Measurements from ENCODE around the gene DYTN. TPM values are rescaled to one million over a fixed set of nuclear protein-coding genes. Genes with fewer than 3 reads are reported as not detected.

Gene DYTN
- total RNA-seq, 1 experiment from 2014 or later, result not detected

- Histone ChIP-seq H3K9me2 (ENCODE audit: insufficient read depth) (no peaks in the 10 kb centered on the region), H3K27ac (ENCODE audit: low read depth, low read length) (no peak overlapping the region), H3K9me3 (ENCODE audit: control insufficient read depth in 1 of 2, insufficient read depth in 1 of 2, low read depth in 1 of 2, low read length in 2 of 2) (no peaks in the 10 kb centered on the region), H3K36me3 (ENCODE audit: control insufficient read depth in 1 of 2, insufficient read depth in 2 of 2, low read length in 2 of 2) (no peaks in the 10 kb centered on the region), H3K79me2 (ENCODE audit: insufficient read depth, low read length) (no peaks in the 10 kb centered on the region), H3K27me3 (ENCODE audit: insufficient read depth, low read length) (no peaks in the 10 kb centered on the region), H3K9ac (ENCODE audit: low read length) (no peak overlapping the region), H3K4me2 (ENCODE audit: low read length) (no peak overlapping the region), H3K4me3 (replicated peaks in 1 of 2; ENCODE audit: low read depth in 1 of 2, low read length in 2 of 2) (no peak overlapping the region), H3K4me1 (ENCODE audit: control insufficient read depth in 1 of 2, insufficient read depth in 2 of 2, low read length in 2 of 2) (no peaks in the 10 kb centered on the region), H2AFZ (ENCODE audit: low read depth, low read length, poor library complexity, severe bottlenecking) (no peak overlapping the region), H4K20me1 (ENCODE audit: insufficient read depth) (no peaks in the 10 kb centered on the region)
- RAD21 ChIA-PET (ENCODE audit: low non-redundant PET in 1 of 2, low total read pairs in 2 of 2, uncharacterized antibody in 2 of 2, unreplicated experiment in 2 of 2), result no interaction called here
- intact Hi-C loops (cut with micrococcal nuclease), result loop anchor here (10.0 kb wide), 1 partner anchor 1028 kb away; no protein-coding TSS in a partner anchor
- CTCF ChIA-PET, result no interaction called here
- TF ChIP-seq CEBPB (IDR thresholded peaks at IDR 0.05; ENCODE audit: low read depth) (no peak), JUND (IDR thresholded peaks at IDR 0.05) (no peak), ZBTB33 (IDR thresholded peaks at IDR 0.05; ENCODE audit: extremely low read depth, insufficient replicate concordance, low read length) (no peak), FOSL1 (IDR thresholded peaks at IDR 0.05; ENCODE audit: low read depth) (no peak)
- BruUV-seq (replicated peaks), result no TSS peak
- POLR2A ChIA-PET, result no interaction called here
- DNase-seq (ENCODE audit: low read depth, low spot score) (no peak), ATAC-seq (no peak)
Observed at GRCh38 chr2:206696910-206697309, 21.3 kb downstream of the DYTN start.

- intact Hi-C loops (cut with micrococcal nuclease), result loop anchor here (1.0 to 10.0 kb wide), 5 partner anchors 88 to 1349 kb away; no protein-coding TSS in a partner anchor
- H3K27me3 ChIP-seq (ENCODE audit: insufficient read depth, low read length), result no peaks in the 10 kb centered on the region
- TF ChIP-seq CBX3 (IDR thresholded peaks at IDR 0.05; ENCODE audit: low read depth), result peak; percentile 15; the same call in 1 of the 2 replicates
- TF ChIP-seq, protein P1, sequence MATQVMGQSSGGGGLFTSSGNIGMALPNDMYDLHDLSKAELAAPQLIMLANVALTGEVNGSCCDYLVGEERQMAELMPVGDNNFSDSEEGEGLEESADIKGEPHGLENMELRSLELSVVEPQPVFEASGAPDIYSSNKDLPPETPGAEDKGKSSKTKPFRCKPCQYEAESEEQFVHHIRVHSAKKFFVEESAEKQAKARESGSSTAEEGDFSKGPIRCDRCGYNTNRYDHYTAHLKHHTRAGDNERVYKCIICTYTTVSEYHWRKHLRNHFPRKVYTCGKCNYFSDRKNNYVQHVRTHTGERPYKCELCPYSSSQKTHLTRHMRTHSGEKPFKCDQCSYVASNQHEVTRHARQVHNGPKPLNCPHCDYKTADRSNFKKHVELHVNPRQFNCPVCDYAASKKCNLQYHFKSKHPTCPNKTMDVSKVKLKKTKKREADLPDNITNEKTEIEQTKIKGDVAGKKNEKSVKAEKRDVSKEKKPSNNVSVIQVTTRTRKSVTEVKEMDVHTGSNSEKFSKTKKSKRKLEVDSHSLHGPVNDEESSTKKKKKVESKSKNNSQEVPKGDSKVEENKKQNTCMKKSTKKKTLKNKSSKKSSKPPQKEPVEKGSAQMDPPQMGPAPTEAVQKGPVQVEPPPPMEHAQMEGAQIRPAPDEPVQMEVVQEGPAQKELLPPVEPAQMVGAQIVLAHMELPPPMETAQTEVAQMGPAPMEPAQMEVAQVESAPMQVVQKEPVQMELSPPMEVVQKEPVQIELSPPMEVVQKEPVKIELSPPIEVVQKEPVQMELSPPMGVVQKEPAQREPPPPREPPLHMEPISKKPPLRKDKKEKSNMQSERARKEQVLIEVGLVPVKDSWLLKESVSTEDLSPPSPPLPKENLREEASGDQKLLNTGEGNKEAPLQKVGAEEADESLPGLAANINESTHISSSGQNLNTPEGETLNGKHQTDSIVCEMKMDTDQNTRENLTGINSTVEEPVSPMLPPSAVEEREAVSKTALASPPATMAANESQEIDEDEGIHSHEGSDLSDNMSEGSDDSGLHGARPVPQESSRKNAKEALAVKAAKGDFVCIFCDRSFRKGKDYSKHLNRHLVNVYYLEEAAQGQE (IDR thresholded peaks at IDR 0.05; ENCODE audit: low read depth), result no peak
- TF ChIP-seq RAD21 (IDR thresholded peaks at IDR 0.05; ENCODE audit: low read depth), result peak; percentile 89
- no peak for TF ChIP-seq EZH2phosphoT487 (IDR thresholded peaks at IDR 0.05; ENCODE audit: borderline replicate concordance)
- peak; percentile 49 to 79 (median 78); a peak in 4 of 6 replicates for TF ChIP-seq CTCF (IDR thresholded peaks at IDR 0.05 in 2 of 3, conservative IDR thresholded peaks at IDR 0.05 in 1 of 3; ENCODE audit: borderline replicate concordance in 1 of 3, insufficient read depth in 1 of 3, low read depth in 2 of 3, low read length in 2 of 3)
- no peak for TF ChIP-seq EZH2 (IDR thresholded peaks at IDR 0.05)
- H3K4me3 ChIP-seq (replicated peaks in 1 of 2; ENCODE audit: low read depth in 1 of 2, low read length in 2 of 2), result no peak overlapping the region
- no peaks in the 10 kb centered on the region for H3K4me1 ChIP-seq (ENCODE audit: control insufficient read depth in 1 of 2, insufficient read depth in 2 of 2, low read length in 2 of 2)
- H3K9me3 ChIP-seq (ENCODE audit: control insufficient read depth in 1 of 2, insufficient read depth in 1 of 2, low read depth in 1 of 2, low read length in 2 of 2), result no peaks in the 10 kb centered on the region
- ATAC-seq (peak; percentile 94), DNase-seq (ENCODE audit: low read depth, low spot score) (peak; percentile 75)
- ChIA-PET CTCF (interaction anchor here (1.5 kb wide), 1 partner anchor 89 kb away, joined by 5 read pairs; no protein-coding TSS in a partner anchor), RAD21 (ENCODE audit: low non-redundant PET in 1 of 2, low total read pairs in 2 of 2, uncharacterized antibody in 2 of 2, unreplicated experiment in 2 of 2) (no interaction called here), POLR2A (no interaction called here)
- H3K36me3 ChIP-seq (ENCODE audit: control insufficient read depth in 1 of 2, insufficient read depth in 2 of 2, low read length in 2 of 2), result no peaks in the 10 kb centered on the region
- H3K79me2 ChIP-seq (ENCODE audit: insufficient read depth, low read length), result no peaks in the 10 kb centered on the region
- H2AFZ ChIP-seq (ENCODE audit: low read depth, low read length, poor library complexity, severe bottlenecking), result no peak overlapping the region
- no peaks in the 10 kb centered on the region for H3K9me2 ChIP-seq (ENCODE audit: insufficient read depth)
- H3K27ac ChIP-seq (ENCODE audit: low read depth, low read length), result no peak overlapping the region
- H4K20me1 ChIP-seq (ENCODE audit: insufficient read depth), result no peaks in the 10 kb centered on the region
- H3K4me2 ChIP-seq (ENCODE audit: low read length), result no peak overlapping the region
- no peak overlapping the region for H3K9ac ChIP-seq (ENCODE audit: low read length)
- no TSS peak for BruUV-seq (replicated peaks)
Observed at GRCh38 chr2:206693399-206694137, 24.6 kb downstream of the DYTN start.

Measured in HCT116 (cell line).